Measurements from ENCODE around the gene RPS6KB2. TPM values are rescaled to one million over a fixed set of nuclear protein-coding genes. Genes with fewer than 3 reads are reported as not detected.

Gene RPS6KB2
- total RNA-seq, 1 experiment from 2014 or later = 54.0 TPM

GRCh38 chr11:67398661-67399563, 29.4 kb upstream of the RPS6KB2 start:
- 0 out of 2 replicates have a peak, but pooled peaks cover 6% of the 10 kb centered on the region for H3K36me3 ChIP-seq (ENCODE audit: low read depth)
- H3F3A ChIP-seq (ENCODE audit: insufficient read depth, low read depth) = peaks cover 26% of the 10 kb centered on the region; the same call in 1 of the 2 replicates
- no peaks in the 10 kb centered on the region for H3K9me2 ChIP-seq (ENCODE audit: insufficient read depth)
- H3K27me3 ChIP-seq (ENCODE audit: insufficient read depth, low read depth) = no peaks in the 10 kb centered on the region
- DNase-seq = no peak
- no peak overlapping the region for H3K4me3 ChIP-seq
- peaks cover 3% of the 10 kb centered on the region; the same call in 1 of the 2 replicates for H4K20me1 ChIP-seq (ENCODE audit: insufficient read depth)
- no peak overlapping the region for H3K4me2 ChIP-seq
- H3K27ac ChIP-seq = no peak overlapping the region
- peaks cover 14% of the 10 kb centered on the region for H3K4me1 ChIP-seq (replicated peaks; ENCODE audit: insufficient read depth)
- no peaks in the 10 kb centered on the region for H3K9me3 ChIP-seq (ENCODE audit: insufficient read depth, low read depth)
- no peak for TF ChIP-seq EZH2 (IDR thresholded peaks at IDR 0.05; ENCODE audit: low read depth)
- TF ChIP-seq, protein P1, sequence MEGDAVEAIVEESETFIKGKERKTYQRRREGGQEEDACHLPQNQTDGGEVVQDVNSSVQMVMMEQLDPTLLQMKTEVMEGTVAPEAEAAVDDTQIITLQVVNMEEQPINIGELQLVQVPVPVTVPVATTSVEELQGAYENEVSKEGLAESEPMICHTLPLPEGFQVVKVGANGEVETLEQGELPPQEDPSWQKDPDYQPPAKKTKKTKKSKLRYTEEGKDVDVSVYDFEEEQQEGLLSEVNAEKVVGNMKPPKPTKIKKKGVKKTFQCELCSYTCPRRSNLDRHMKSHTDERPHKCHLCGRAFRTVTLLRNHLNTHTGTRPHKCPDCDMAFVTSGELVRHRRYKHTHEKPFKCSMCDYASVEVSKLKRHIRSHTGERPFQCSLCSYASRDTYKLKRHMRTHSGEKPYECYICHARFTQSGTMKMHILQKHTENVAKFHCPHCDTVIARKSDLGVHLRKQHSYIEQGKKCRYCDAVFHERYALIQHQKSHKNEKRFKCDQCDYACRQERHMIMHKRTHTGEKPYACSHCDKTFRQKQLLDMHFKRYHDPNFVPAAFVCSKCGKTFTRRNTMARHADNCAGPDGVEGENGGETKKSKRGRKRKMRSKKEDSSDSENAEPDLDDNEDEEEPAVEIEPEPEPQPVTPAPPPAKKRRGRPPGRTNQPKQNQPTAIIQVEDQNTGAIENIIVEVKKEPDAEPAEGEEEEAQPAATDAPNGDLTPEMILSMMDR (conservative IDR thresholded peaks at IDR 0.05) = no peak
- peaks cover 20% of the 10 kb centered on the region for H3K79me2 ChIP-seq (ENCODE audit: low read depth)
- BruUV-seq (replicated peaks) = no TSS peak
- POLR2A ChIA-PET (ENCODE audit: unreplicated experiment) = interaction anchor here (0.5 kb wide), 1 partner anchor 40 kb away, joined by 3 read pairs; no protein-coding TSS in a partner anchor
- CTCF ChIA-PET = no interaction called here
- intact Hi-C loops (cut with micrococcal nuclease; ENCODE audit: unreplicated experiment) = no loop called here
- H2AFZ ChIP-seq = no peak overlapping the region

DNA sequence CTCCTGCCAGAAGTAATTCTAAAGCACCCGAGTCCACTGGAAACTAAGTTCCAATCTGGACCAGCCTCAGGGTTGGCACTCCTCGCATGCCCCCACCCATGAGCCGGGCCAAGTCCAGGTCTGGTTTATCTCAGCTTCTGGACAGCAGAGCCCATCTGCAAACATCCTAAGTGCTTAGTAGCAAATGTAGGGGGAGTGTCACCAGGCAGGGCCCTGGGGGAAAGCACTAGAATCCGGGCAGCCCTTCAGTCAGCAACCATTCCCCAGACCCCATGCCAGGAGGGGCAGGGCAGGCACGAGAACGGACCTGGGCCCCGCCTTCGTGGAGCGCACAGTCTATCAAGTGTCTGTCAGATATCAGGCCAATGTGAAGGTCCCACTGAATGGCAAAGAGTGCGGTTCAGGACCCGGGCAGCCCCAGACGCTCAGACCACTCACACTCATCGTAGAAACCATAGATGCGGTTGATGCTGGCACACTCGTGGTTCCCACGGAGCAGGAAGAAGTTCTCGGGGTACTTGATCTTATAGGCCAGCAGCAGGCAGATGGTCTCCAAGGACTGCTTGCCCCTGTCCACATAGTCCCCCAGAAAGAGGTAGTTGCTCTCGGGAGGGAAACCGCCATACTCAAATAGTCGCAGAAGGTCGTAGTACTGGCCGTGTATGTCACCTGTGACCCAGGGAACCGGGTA, 27.9 kb upstream of the RPS6KB2 start:
- peak overlapping the region; percentile 99 for H3K4me3 ChIP-seq
- H3K27me3 ChIP-seq (ENCODE audit: insufficient read depth, low read depth) = no peaks in the 10 kb centered on the region
- ChIA-PET CTCF (interaction anchor here (1.3 kb wide), 1 partner anchor 67 kb away, joined by 9 read pairs; the partner anchor contains the start of gene TMEM134), POLR2A (ENCODE audit: unreplicated experiment) (no interaction called here)
- intact Hi-C loops (cut with micrococcal nuclease; ENCODE audit: unreplicated experiment) = loop anchor here (2.0 kb wide), 2 partner anchors 68 to 106 kb away; partner anchors contain the start of gene TMEM134
- DNase-seq = no peak
- BruUV-seq (replicated peaks) = TSS peak; percentile 37
- H3F3A ChIP-seq (ENCODE audit: insufficient read depth, low read depth) = peaks cover 20% of the 10 kb centered on the region; the same call in 1 of the 2 replicates
- H3K4me2 ChIP-seq = peak overlapping the region; percentile 87
- no peaks in the 10 kb centered on the region for H3K9me2 ChIP-seq (ENCODE audit: insufficient read depth)
- peaks cover 3% of the 10 kb centered on the region; the same call in 1 of the 2 replicates for H4K20me1 ChIP-seq (ENCODE audit: insufficient read depth)
- TF ChIP-seq, protein P1 (conservative IDR thresholded peaks at IDR 0.05) = no peak
- TF ChIP-seq EZH2 (IDR thresholded peaks at IDR 0.05; ENCODE audit: low read depth) = no peak
- peaks cover 14% of the 10 kb centered on the region for H3K4me1 ChIP-seq (replicated peaks; ENCODE audit: insufficient read depth)
- no peaks in the 10 kb centered on the region for H3K9me3 ChIP-seq (ENCODE audit: insufficient read depth, low read depth)
- H3K79me2 ChIP-seq (ENCODE audit: low read depth) = peaks cover 20% of the 10 kb centered on the region
- H2AFZ ChIP-seq = no peak overlapping the region
- H3K36me3 ChIP-seq (ENCODE audit: low read depth) = 0 out of 2 replicates have a peak, but pooled peaks cover 6% of the 10 kb centered on the region
- H3K27ac ChIP-seq = no peak overlapping the region

- peaks cover 20% of the 10 kb centered on the region for H3K79me2 ChIP-seq (ENCODE audit: low read depth)
- peak overlapping the region; percentile 87 for H3K4me2 ChIP-seq
- no peak for DNase-seq
- H3K9me2 ChIP-seq (ENCODE audit: insufficient read depth) = no peaks in the 10 kb centered on the region
- peaks cover 3% of the 10 kb centered on the region; the same call in 1 of the 2 replicates for H4K20me1 ChIP-seq (ENCODE audit: insufficient read depth)
- H3K36me3 ChIP-seq (ENCODE audit: low read depth) = 0 out of 2 replicates have a peak, but pooled peaks cover 6% of the 10 kb centered on the region
- ChIA-PET POLR2A (ENCODE audit: unreplicated experiment) (interaction anchor here (0.5 to 1.2 kb wide), 6 partner anchors 11 to 1031 kb away, joined by 3 to 5 read pairs (median 5); partner anchors contain the start of gene TMEM134), CTCF (interaction anchor here (0.8 to 1.9 kb wide), 6 partner anchors 12 to 105 kb away, joined by 3 to 10 read pairs (median 7); partner anchors contain the start of genes PITPNM1, POLD4 and TMEM134)
- H2AFZ ChIP-seq = peak overlapping the region; percentile 80
- H3K4me1 ChIP-seq (replicated peaks; ENCODE audit: insufficient read depth) = peaks cover 14% of the 10 kb centered on the region
- TF ChIP-seq, protein P1 (conservative IDR thresholded peaks at IDR 0.05) = peak; percentile 31; the same call in 1 of the 2 replicates
- TF ChIP-seq EZH2 (IDR thresholded peaks at IDR 0.05; ENCODE audit: low read depth) = no peak
- BruUV-seq (replicated peaks) = no TSS peak
- H3K9me3 ChIP-seq (ENCODE audit: insufficient read depth, low read depth) = no peaks in the 10 kb centered on the region
- H3K27ac ChIP-seq = peak overlapping the region; percentile 41; the same call in 1 of the 2 replicates
- no peaks in the 10 kb centered on the region for H3K27me3 ChIP-seq (ENCODE audit: insufficient read depth, low read depth)
- peaks cover 16% of the 10 kb centered on the region; the same call in 1 of the 2 replicates for H3F3A ChIP-seq (ENCODE audit: insufficient read depth, low read depth)
- intact Hi-C loops (cut with micrococcal nuclease; ENCODE audit: unreplicated experiment) = loop anchor here (1.0 to 2.0 kb wide), 3 partner anchors 68 to 205 kb away; partner anchors contain the start of genes NDUFV1 and TMEM134
- peak overlapping the region; percentile 99 for H3K4me3 ChIP-seq
Observed at GRCh38 chr11:67400942-67401494, 27.3 kb upstream of the RPS6KB2 start.

Data from PC-9 (cell line).